Coronary artery (tissue), 2 donors: ENCODE data around the gene PARD3.

Experiments used
- DNase-seq: peaks from one replicate; pipeline ENCODE4 v3.0.0-alpha.2; 2017; ENCODE audit warnings: low spot score
- H3K27ac ChIP-seq, 2 donors: fragments of 200-600 bp; sonication (generic); one replicate each; pipeline ENCODE4 v1.5.1; 2016 to 2019
- H3K4me3 ChIP-seq: fragments of 200-600 bp; sonication (generic); 2 replicates; pipeline ENCODE4 v1.5.1; 2016; ENCODE audit warnings: mild to moderate bottlenecking, moderate library complexity
- CTCF ChIP-seq: fragments of 200-600 bp; sonication (generic); IDR thresholded peaks from one replicate; pipeline ENCODE4 v1.5.1; 2019; ENCODE audit warnings: antibody characterized with exemption

The PARD3 gene

GRCh38 chr10:34203966-34204630, 611.0 kb downstream of the PARD3 start:
- H3K27ac ChIP-seq: no peak overlapping the region
- H3K4me3 ChIP-seq: no peak overlapping the region
- TF ChIP-seq CTCF: no peak
- DNase-seq: no peak

DNA sequence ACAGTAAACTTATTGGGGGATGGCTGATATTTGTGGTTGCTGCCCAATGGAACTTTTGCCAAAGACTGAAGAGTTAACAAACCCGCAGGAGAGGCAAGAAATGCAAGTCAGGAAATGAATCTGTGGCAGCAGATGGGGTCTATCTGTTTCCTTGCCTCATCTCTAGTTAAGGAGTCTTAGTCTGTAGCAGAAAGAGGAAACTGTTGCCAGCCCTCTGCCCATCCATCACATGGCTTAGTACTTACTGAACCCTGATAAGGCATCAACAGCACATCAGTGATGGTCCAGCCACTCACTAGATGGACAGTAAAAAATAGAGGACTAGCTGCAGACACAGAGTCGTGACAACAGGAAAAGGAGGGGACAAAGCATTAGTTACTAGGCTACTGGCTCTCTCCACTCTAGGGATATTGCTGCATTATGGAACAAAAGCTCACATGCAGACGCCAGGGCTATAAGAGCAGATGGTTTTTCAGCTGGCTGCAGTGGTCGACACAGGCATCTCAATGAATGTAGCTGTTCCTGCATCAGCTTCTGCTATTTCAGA, 614.7 kb downstream of the PARD3 start:
- no peak for DNase-seq
- H3K27ac ChIP-seq: no peak overlapping the region
- no peak for TF ChIP-seq CTCF
- H3K4me3 ChIP-seq: no peak overlapping the region

- Histone ChIP-seq H3K27ac (no peak overlapping the region), H3K4me3 (no peak overlapping the region)
- TF ChIP-seq CTCF: no peak
- no peak for DNase-seq
Observed at GRCh38 chr10:34198953-34199352, 616.1 kb downstream of the PARD3 start.

DNA sequence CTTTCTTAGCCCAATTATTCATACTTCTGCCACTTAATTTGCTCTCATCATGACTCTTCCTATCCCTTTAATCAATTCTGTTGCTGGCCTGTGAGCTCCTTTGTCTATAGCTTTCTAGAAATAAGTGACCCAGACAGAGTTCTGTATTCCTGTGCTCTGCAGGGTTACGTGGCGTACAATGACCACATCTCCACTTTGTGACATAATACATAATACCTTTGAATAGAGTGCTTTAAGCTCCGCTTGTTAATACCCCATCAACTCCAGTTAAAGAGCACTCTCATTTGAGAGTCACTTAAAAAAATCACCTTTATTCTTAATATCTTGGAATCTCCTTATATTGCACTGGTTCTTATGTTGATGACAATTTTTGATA, 619.0 kb downstream of the PARD3 start:
- Histone ChIP-seq H3K27ac (no peak overlapping the region), H3K4me3 (no peak overlapping the region)
- TF ChIP-seq CTCF: no peak
- no peak for DNase-seq

DNA sequence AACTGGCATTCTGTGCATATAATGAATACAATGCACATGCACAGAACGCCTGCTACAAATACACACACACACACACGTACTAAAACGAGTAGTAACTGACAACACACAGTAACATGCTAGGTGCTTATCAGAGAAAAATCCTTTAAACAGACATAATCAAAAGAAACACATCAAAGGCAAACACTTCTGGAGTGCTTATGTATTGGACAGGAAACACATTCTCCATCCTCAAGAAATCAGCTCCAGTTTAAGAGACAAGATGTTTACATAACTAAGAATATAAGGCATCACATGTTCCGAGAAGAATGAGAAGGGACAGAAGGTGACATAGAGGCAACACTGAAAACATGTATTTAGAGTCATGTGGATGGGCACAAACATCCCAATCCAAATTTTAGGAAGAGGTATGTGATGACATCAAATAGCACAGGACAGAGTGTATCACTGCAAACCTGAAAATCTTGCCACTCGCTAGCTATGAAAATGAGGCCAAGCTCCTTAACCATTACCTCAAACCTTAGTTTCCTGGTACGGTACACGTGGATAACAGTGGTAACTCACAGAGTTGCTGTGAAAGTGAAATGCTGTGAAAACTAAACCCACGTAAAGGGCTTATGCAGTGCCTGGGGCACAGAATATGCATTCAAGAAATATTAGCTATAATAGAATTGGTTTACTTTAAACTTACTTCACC, 619.6 kb downstream of the PARD3 start:
- no peak overlapping the region for H3K4me3 ChIP-seq
- no peak for DNase-seq
- TF ChIP-seq CTCF: no peak
- H3K27ac ChIP-seq: no peak overlapping the region

GRCh38 chr10:34193931-34194626, 621.0 kb downstream of the PARD3 start:
- DNase-seq: no peak
- no peak overlapping the region for H3K27ac ChIP-seq
- no peak overlapping the region for H3K4me3 ChIP-seq
- TF ChIP-seq CTCF: no peak
